Uterus (tissue), 2 donors: ENCODE results near the gene ASAP2.

Experiments used
- CTCF ChIP-seq, 4 experiments: fragments of 200-600 bp in 2 of 4; fragments of 450-650 bp in 2 of 4; sonication (generic) in 2 of 4; IDR thresholded peaks; one replicate each; pipeline ENCODE4 v1.5.1; 2016 to 2019; ENCODE audit warnings: antibody characterized with exemption in 4 of 4, mild to moderate bottlenecking in 2 of 4, moderate library complexity in 1 of 4
- POLR2A ChIP-seq, 2 donors: fragments of 450-650 bp; IDR thresholded peaks; one replicate each; pipeline ENCODE4 v1.6.1; 2016; ENCODE audit warnings: antibody characterized with exemption in 2 of 2, mild to moderate bottlenecking in 1 of 2, moderate library complexity in 1 of 2

DNA sequence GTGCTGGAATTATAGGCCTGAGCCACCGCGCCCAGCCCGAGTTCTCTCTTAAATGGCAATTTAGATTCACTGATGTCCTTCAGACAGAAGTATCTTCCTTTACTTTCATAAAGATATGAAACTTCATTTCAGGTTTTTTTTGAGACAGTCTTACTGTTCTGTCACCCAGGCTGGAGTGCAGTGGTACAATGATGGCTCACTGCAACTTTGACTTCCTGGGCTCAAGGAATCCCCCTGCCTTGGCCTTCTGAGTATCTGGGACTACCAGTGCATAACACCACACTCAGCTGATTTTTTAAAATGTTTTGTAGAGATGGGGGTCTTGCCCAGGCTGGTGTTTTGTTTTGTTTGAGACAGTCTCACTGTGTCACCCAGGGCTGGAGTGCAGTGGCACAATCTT, 203.5 kb downstream of the ASAP2 start:
- TF ChIP-seq CTCF (IDR thresholded peaks at IDR 0.05) (no peak), POLR2A (IDR thresholded peaks at IDR 0.05) (no peak)
